ENCODE results near the gene FAM98C.

GRCh38 chr19:38371081-38371480 lies 31.8 kb upstream of the FAM98C start:
- no peak for TF ChIP-seq CTCF (IDR thresholded peaks at IDR 0.05 in 8 of 11, conservative IDR thresholded peaks at IDR 0.05 in 3 of 11)
- no peak for TF ChIP-seq POLR2A (IDR thresholded peaks at IDR 0.05)

All from spleen (tissue), 7 donors.